ENCODE data around the gene USP13.

DNA sequence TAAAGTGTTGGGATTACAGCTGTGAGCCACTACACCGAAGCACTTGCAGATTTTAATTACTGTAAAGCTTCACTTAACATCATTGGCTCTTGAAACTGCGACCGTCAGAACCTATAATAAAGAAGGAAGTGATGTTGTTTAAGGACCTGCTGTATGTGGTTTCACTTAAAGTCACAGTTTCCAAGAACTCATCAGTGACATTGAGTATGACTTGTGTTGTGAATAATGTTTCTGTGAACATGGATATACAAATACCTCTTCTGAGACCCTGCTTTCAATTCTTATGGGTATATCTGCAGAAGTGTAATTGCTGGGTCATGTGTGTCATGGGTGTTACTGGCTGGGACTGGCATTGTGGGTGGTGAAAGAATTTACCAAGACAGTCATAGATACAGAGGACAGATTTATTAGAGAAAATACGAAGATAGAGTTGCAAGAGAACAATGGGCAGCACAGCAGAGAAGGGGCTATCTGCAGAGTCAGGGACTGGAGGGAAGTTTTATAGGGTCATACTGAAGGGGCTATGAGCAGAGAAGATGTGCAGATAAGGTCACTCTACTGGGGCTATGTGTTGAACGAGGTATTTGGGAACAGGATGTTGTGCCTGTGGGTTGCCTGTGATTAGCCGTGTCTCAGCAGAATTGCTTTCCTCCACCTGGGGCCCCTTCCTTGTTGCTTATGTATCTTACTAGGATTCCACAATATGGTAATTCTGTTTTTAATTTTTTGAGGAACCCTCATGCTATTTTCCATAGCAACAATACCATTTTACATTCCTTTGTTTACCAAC lies 43.7 kb upstream of the USP13 start:
- TF ChIP-seq ZNF274 (IDR thresholded peaks at IDR 0.05; ENCODE audit: low read depth, low read length) (no peak), YY1 (IDR thresholded peaks at IDR 0.05; ENCODE audit: insufficient read depth, insufficient read length) (no peak), SUZ12 (IDR thresholded peaks at IDR 0.05; ENCODE audit: extremely low read depth, insufficient read depth, insufficient read length) (no peak)
